IgD-negative memory B cell (primary cell): ENCODE data around the gene TBCA. TPM values are rescaled to one million over a fixed set of nuclear protein-coding genes. Genes with fewer than 3 reads are reported as not detected.
A peak's percentile ranks its signal among the peaks of the same experiment; 100 is the strongest.
"Not testable (repeated sequence)": the region's sequence is repeated elsewhere in the genome, so short reads cannot be mapped to it uniquely, and the experiment has no call there.

Experiments used
- H3K27ac Mint-ChIP-seq, 3 donors: one replicate each; pipeline ENCODE4 v1.8.0; 2020 to 2022; ENCODE audit warnings: mild to moderate bottlenecking in 3 of 3, mixed read lengths in 3 of 3, moderate library complexity in 1 of 3
- H3K27me3 Mint-ChIP-seq: one replicate; pipeline ENCODE4 v1.8.0; 2021; ENCODE audit warnings: mixed read lengths
- H3K36me3 Mint-ChIP-seq: one replicate; pipeline ENCODE4 v1.8.0; 2020; ENCODE audit warnings: mild to moderate bottlenecking, mixed read lengths
- H3K4me1 Mint-ChIP-seq, 3 donors: one replicate each; pipeline ENCODE4 v1.8.0; 2020 to 2022; ENCODE audit warnings: mixed read lengths in 3 of 3, mild to moderate bottlenecking in 1 of 3
- H3K4me3 Mint-ChIP-seq, 4 donors: one replicate each; pipeline ENCODE4 v1.8.0; 2020 to 2022; ENCODE audit warnings: mild to moderate bottlenecking in 4 of 4, mixed read lengths in 4 of 4, moderate library complexity in 3 of 4
- H3K9me3 Mint-ChIP-seq, 3 donors: one replicate each; pipeline ENCODE4 v1.8.0; 2020 to 2021; ENCODE audit warnings: mixed read lengths in 3 of 3, mild to moderate bottlenecking in 1 of 3
- polyA plus RNA-seq: library from polyadenylated mRNA; unstranded; fragments of 300-500 nt; fragmentation: Illumina TruSeq; gene quantifications from one replicate; pipeline ENCODE4 v1.2.3, GENCODE V29; 2021

Gene TBCA
- polyA plus RNA-seq, 1 donor from 2014 or later: 185 TPM

GRCh38 chr5:77707791-77708190, 68.3 kb downstream of the TBCA start:
- peaks cover 17% of the 10 kb centered on the region for H3K36me3 Mint-ChIP-seq

DNA sequence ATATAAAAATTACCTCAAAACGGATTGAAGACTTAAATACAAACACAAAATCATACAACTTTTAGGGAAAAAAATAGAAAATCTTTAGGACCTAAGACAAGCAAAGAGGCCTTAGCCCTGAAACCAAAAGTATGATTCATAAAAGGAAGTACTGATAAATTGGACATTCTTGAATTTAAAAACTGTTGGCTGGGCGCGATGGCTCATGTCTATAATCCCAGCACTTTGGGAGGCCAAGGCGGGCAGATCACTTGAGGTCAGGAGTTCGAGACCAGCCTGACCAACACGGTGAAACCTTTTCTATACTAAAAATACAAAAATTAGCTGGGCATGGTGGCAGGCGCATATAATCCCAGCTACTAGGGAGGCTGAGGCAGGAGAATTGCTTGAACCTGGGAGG, 76.6 kb downstream of the TBCA start:
- not testable (repeated sequence) for H3K4me3 Mint-ChIP-seq, H3K9me3 Mint-ChIP-seq, H3K27me3 Mint-ChIP-seq
- H3K36me3 Mint-ChIP-seq: peaks cover 30% of the 10 kb centered on the region
- peaks cover 0 to 17% (median 4%) of the 10 kb centered on the region in 3 donors for H3K4me1 Mint-ChIP-seq
- peak overlapping the region in 1 of 3 donors; percentile 9 for H3K27ac Mint-ChIP-seq

More at GRCh38 chr5:77707791-77708190, 68.3 kb downstream of the TBCA start:
- Mint-ChIP-seq H3K4me1 (peaks cover 2 to 6% (median 3%) of the 10 kb centered on the region in 3 donors), H3K9me3 (no peaks in the 10 kb centered on the region), H3K27ac (no peak overlapping the region), H3K4me3 (no peak overlapping the region), H3K27me3 (no peaks in the 10 kb centered on the region)

DNA sequence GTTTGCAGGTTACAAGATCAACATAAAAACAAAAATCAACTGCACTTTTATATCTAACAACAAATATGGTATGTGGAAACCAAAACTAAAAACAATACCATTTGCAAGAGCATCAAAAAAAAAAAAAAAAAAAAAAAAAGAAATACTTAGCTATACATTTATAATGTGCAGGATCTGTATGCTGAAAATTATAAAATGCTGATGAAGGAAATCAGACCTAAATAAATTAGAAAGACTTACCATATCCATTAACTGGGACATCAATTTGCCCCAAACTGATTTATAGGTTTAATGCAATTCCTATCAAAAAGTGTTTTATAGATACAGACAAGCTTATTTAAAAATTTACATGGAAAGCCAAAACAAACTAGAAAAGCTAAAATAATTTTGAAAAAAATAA, 77.2 kb downstream of the TBCA start:
- Mint-ChIP-seq H3K27ac (no peak overlapping the region), H3K4me1 (peaks cover 0 to 17% (median 4%) of the 10 kb centered on the region in 3 donors), H3K9me3 (peaks cover 0 to 2% (median 0%) of the 10 kb centered on the region in 3 donors), H3K27me3 (no peaks in the 10 kb centered on the region), H3K36me3 (peaks cover 30% of the 10 kb centered on the region), H3K4me3 (no peak overlapping the region)

GRCh38 chr5:77697692-77698091, 78.4 kb downstream of the TBCA start:
- Mint-ChIP-seq H3K36me3 (peaks cover 27% of the 10 kb centered on the region), H3K27ac (no peak overlapping the region)

DNA sequence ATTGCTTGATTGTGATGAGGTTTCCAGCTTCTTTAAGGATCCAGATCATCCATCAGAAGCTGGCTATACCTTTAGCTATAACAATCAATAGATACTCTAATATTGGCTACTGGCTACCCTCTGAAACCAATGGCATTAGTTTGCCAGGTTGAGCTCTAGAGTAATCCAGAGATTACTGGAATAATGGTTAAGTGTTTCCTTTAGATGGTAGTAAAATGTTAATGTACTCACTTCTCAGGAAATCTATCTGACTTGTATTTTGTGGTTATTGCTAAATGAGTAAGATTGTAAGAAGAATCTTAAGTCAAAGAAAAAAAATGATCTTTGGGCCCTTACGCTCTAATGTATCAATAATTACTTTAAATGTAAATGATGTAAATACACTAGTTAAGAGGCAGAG, 80.0 kb downstream of the TBCA start:
- H3K27ac Mint-ChIP-seq: no peak overlapping the region
- no peak overlapping the region for H3K4me3 Mint-ChIP-seq
- H3K27me3 Mint-ChIP-seq: no peaks in the 10 kb centered on the region
- peaks cover 27% of the 10 kb centered on the region for H3K36me3 Mint-ChIP-seq
- no peaks in the 10 kb centered on the region for H3K9me3 Mint-ChIP-seq
- H3K4me1 Mint-ChIP-seq: peaks cover 0 to 15% (median 4%) of the 10 kb centered on the region in 3 donors

More at GRCh38 chr5:77697692-77698091, 78.4 kb downstream of the TBCA start:
- Mint-ChIP-seq H3K9me3 (peaks cover 0 to 2% (median 0%) of the 10 kb centered on the region in 3 donors), H3K4me3 (no peak overlapping the region), H3K4me1 (peaks cover 0 to 17% (median 4%) of the 10 kb centered on the region in 3 donors), H3K27me3 (no peaks in the 10 kb centered on the region)

GRCh38 chr5:77693913-77694312, 82.2 kb downstream of the TBCA start:
- H3K9me3 Mint-ChIP-seq: no peaks in the 10 kb centered on the region
- no peaks in the 10 kb centered on the region for H3K27me3 Mint-ChIP-seq
- no peak overlapping the region for H3K4me3 Mint-ChIP-seq
- H3K4me1 Mint-ChIP-seq: peaks cover 0 to 3% (median 0%) of the 10 kb centered on the region in 3 donors
- no peak overlapping the region for H3K27ac Mint-ChIP-seq
- peaks cover 28% of the 10 kb centered on the region for H3K36me3 Mint-ChIP-seq

DNA sequence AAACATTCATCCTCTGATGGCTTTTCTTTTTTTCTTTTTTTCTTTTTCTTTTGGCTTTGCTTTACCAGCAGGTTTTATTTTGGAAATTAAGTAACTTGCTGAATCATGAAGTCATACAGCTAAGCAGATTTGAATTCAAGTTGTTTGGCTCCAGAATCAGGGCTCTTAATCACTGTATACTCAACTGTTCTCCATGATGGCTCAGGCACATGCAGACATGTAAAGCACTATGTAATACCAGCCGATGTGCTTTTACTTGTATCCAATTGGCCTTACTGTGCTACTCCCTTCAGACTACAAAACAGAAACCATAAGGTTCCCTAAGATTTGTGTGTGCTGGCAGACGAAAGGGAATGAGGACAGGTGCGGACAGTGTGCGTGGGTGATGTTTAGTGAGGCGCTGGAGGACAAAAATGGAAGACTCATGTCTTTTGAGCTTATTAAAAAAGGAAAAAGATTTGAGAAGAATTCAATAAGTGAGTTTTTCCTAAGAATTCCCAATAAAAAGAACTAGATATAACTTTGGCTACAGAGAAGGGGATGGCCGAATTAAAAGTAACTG, 92.9 kb downstream of the TBCA start:
- Mint-ChIP-seq H3K9me3 (no peaks in the 10 kb centered on the region), H3K4me1 (peaks cover 0 to 2% (median 0%) of the 10 kb centered on the region in 3 donors), H3K27ac (no peak overlapping the region)

DNA sequence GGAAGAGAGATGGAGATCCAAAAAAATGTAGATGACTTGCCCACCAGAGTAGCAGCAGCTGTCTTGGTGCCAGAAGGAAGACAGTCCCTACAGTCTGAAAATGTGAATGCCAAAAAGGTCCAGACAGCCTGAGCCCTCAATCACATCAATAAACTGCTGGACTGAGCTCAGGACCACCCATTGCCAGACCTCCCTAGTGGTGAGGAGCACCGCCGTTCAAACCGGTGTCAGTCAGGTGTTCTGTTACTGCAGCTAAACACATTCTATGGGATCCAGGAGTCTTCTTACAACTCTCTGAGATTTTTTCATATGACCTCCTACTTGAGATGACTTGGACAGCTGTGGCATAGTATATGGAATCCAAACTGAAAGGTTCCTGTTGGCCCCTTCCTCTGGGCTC, 105.6 kb downstream of the TBCA start:
- Mint-ChIP-seq H3K9me3 (peaks cover 3 to 6% (median 5%) of the 10 kb centered on the region in 3 donors), H3K4me1 (no peaks in the 10 kb centered on the region), H3K27me3 (no peaks in the 10 kb centered on the region), H3K27ac (no peak overlapping the region), H3K4me3 (no peak overlapping the region), H3K36me3 (no peaks in the 10 kb centered on the region)

More for the DNA sequence above, 92.9 kb downstream of the TBCA start:
- Mint-ChIP-seq H3K4me3 (no peak overlapping the region), H3K27me3 (no peaks in the 10 kb centered on the region), H3K36me3 (peaks cover under 1% of the 10 kb centered on the region)

DNA sequence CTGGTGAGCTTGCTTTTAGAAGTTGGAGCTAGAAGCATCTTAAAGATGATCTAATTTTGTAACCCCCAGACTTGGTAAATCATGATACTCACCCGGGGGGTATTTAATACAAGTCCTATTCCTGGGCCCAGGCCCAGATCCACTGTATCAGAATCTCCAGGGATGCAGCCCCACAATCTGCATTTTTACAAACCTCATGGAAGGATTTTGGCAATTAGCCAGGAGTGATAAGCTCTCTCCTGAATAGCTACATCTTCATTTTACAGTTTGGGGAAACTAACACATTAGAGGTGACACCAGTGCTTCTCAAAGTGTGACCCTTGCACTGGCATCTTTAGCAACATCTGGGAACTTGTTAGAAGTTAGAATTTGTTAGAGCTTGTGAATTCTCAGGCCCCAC, 106.5 kb downstream of the TBCA start:
- Mint-ChIP-seq H3K36me3 (no peaks in the 10 kb centered on the region), H3K4me3 (no peak overlapping the region), H3K9me3 (peaks cover 0 to 4% (median 0%) of the 10 kb centered on the region in 3 donors), H3K27me3 (no peaks in the 10 kb centered on the region), H3K27ac (no peak overlapping the region), H3K4me1 (no peaks in the 10 kb centered on the region)

GRCh38 chr5:77663090-77663863, 112.9 kb downstream of the TBCA start:
- H3K36me3 Mint-ChIP-seq: no peaks in the 10 kb centered on the region
- H3K9me3 Mint-ChIP-seq: no peaks in the 10 kb centered on the region
- no peak overlapping the region for H3K4me3 Mint-ChIP-seq
- no peaks in the 10 kb centered on the region for H3K4me1 Mint-ChIP-seq
- no peak overlapping the region for H3K27ac Mint-ChIP-seq
- no peaks in the 10 kb centered on the region for H3K27me3 Mint-ChIP-seq

DNA sequence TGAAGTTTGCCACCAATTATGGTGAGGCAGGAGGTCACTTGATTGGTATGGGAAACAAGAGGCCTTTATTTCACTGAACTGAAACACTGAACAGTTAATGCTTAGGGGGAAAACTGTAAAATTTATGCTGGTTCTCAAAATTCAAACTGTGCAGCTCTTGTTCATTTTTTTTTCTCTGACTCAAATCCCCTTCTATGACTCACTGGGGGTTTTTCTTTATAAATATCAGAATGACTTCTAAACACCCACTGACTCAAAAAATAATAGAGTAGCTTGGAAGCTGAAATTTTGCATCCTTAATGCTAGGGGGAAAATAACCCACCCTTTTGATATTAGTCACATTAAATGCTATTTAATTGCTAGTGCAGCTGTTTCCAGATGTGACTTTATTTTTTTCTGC, 113.5 kb downstream of the TBCA start:
- H3K9me3 Mint-ChIP-seq: no peaks in the 10 kb centered on the region
- no peak overlapping the region for H3K4me3 Mint-ChIP-seq
- H3K36me3 Mint-ChIP-seq: no peaks in the 10 kb centered on the region
- H3K27me3 Mint-ChIP-seq: no peaks in the 10 kb centered on the region
- no peaks in the 10 kb centered on the region for H3K4me1 Mint-ChIP-seq
- H3K27ac Mint-ChIP-seq: no peak overlapping the region

DNA sequence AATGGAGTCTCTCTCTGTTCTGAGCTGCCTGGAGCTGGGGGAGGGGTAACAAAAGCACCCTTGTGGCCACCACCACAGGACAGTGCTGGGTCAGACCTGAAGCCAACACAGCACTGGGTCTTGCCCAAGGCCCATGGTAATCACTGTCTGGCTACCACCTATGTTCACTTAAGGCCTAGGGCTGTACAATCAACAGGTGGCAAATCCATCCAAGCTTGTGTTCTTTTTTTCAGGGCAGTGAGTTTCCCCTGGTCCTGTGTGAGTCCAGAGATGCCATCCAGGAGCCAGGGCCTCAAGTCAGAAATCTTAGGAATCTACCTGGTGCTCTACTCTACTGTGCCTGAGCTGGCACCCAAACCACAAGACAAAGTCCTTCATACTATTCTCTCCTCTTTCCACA, 117.5 kb downstream of the TBCA start:
- Mint-ChIP-seq H3K9me3 (peaks cover 0 to 1% (median 0%) of the 10 kb centered on the region in 3 donors), H3K4me1 (no peaks in the 10 kb centered on the region), H3K27ac (no peak overlapping the region), H3K27me3 (no peaks in the 10 kb centered on the region), H3K36me3 (no peaks in the 10 kb centered on the region), H3K4me3 (no peak overlapping the region)

GRCh38 chr5:77651343-77651742, 124.8 kb downstream of the TBCA start:
- no peaks in the 10 kb centered on the region for H3K36me3 Mint-ChIP-seq
- H3K27ac Mint-ChIP-seq: no peak overlapping the region
- no peaks in the 10 kb centered on the region for H3K4me1 Mint-ChIP-seq
- H3K4me3 Mint-ChIP-seq: no peak overlapping the region
- peaks cover 9% of the 10 kb centered on the region for H3K27me3 Mint-ChIP-seq
- H3K9me3 Mint-ChIP-seq: peaks cover 0 to 2% (median 1%) of the 10 kb centered on the region in 3 donors

DNA sequence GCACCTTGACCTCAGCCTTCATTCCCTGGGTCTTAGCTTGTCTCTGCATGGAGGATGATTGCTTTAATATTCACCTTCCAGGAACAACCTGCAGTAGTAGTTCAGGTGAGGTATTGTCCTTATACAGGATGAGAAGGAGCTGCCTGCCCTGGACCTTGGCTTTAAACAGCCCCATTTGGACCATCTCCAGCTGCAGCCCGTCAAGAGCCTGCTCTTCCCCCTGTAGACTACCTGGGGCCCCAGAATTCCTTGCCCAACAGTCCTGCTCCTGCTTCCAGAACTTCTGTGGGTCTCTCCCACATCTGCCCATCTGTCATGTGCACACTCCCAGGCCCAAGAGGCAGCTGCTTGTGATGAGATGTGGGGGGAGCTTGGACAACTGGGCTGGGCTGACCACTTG, 125.5 kb downstream of the TBCA start:
- H3K36me3 Mint-ChIP-seq: no peaks in the 10 kb centered on the region
- H3K27ac Mint-ChIP-seq: no peak overlapping the region
- H3K4me3 Mint-ChIP-seq: no peak overlapping the region
- H3K4me1 Mint-ChIP-seq: no peaks in the 10 kb centered on the region
- peaks cover 0 to 2% (median 1%) of the 10 kb centered on the region in 3 donors for H3K9me3 Mint-ChIP-seq
- peaks cover 14% of the 10 kb centered on the region for H3K27me3 Mint-ChIP-seq

DNA sequence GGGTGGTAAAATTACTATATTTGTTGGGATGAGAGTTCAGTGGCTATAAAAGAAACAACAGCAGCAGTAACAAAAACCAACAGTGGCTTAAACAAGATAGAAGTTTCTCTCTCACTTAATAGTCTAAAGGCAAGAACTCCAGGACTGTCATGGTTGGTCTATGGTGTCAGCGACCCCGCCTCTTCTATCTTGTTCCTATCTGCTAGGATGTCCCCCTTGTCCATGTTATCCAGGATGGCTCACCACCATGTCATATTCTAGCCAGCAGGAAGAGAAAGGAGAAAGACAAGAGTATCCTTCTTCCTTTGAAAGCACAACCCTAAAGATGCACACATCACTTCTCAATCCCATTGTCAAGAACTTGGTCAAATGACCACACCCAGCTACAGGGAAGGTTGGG, 126.4 kb downstream of the TBCA start:
- H3K4me3 Mint-ChIP-seq: no peak overlapping the region
- peaks cover 16% of the 10 kb centered on the region for H3K27me3 Mint-ChIP-seq
- H3K36me3 Mint-ChIP-seq: no peaks in the 10 kb centered on the region
- peaks cover 0 to 4% (median 2%) of the 10 kb centered on the region in 3 donors for H3K4me1 Mint-ChIP-seq
- H3K9me3 Mint-ChIP-seq: peaks cover 0 to 2% (median 1%) of the 10 kb centered on the region in 3 donors
- H3K27ac Mint-ChIP-seq: no peak overlapping the region
